ENCODE data around the gene SH3GL1.
A peak's percentile ranks its signal among the peaks of the same experiment; 100 is the strongest.

Gene SH3GL1

DNA sequence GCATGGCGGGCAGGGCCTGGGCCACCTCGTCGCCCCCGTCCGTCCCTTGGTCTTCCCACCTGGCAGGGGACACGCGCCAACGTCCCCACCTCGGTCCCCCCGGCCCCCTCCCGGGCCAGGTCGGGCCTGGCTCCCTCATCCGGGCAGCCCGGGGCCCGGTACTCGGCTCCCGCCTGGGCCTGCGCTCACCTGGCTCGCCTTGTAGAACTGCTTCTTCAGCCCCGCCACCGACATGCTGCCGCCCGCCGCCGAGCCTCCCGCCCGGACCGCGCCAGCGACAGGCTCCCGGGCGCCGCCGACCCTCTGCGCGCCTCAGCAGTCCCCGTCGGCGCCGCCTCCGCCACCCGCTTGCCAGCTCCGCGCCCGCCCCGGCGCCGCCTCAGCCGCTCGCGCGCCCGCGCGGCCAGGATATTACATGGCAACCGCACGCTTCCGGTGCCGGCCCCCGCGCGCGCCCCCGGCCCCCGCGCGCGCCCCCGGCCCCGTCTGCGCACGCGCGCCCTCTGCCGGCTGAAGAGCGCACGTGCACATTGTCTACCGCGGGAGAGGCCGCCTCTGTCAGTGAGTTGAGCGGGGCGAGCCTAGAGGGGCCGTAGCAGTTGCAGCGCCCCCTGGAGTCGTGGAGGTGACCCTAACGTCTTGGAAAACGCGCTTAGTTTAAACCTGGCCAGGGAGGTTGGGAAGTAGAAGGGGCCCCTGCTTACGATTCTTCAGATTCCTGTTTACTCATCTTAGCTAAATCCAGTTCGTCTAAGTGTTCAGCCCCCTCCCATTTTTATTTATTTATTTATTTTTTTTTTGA lies at the start of gene SH3GL1:
Gene SH3GL1, minus strand, starts transcription at position 413 of the 802 bp plus-strand sequence. Its CDS starts 179 bp downstream, at position 234.
- Histone ChIP-seq H3K4me3 (ENCODE audit: low read length) (peak within 1 kb of the TSS; percentile 87), H3K9me3 (ENCODE audit: control insufficient read depth, low read depth, low read length) (no peaks in the 10 kb centered on the region), H3K4me1 (ENCODE audit: control insufficient read depth, low read depth, low read length) (peaks cover 19% of the 10 kb centered on the region), H3K9ac (ENCODE audit: low read length) (peak within 1 kb of the TSS; percentile 80), H3K36me3 (ENCODE audit: control insufficient read depth, low read depth, low read length) (peaks cover 11% of the 10 kb centered on the region), H3K27ac (ENCODE audit: low read length) (no peak within 1 kb of the TSS), H3K27me3 (ENCODE audit: control insufficient read depth, insufficient read depth, low read length) (no peaks in the 10 kb centered on the region)

- no peak overlapping the region for H3K9ac ChIP-seq (ENCODE audit: low read length)
- H3K4me1 ChIP-seq (ENCODE audit: control insufficient read depth, low read depth, low read length), result no peaks in the 10 kb centered on the region
- H3K27ac ChIP-seq (ENCODE audit: low read length), result no peak overlapping the region
- no peaks in the 10 kb centered on the region for H3K9me3 ChIP-seq (ENCODE audit: control insufficient read depth, low read depth, low read length)
- H3K4me3 ChIP-seq (ENCODE audit: low read length), result no peak overlapping the region
- peaks cover 21% of the 10 kb centered on the region for H3K36me3 ChIP-seq (ENCODE audit: control insufficient read depth, low read depth, low read length)
- no peaks in the 10 kb centered on the region for H3K27me3 ChIP-seq (ENCODE audit: control insufficient read depth, insufficient read depth, low read length)
These were observed 49.3 kb upstream of the SH3GL1 start for GRCh38 chr19:4449639-4450028.

GRCh38 chr19:4449022-4449638 lies 48.8 kb upstream of the SH3GL1 start:
- Histone ChIP-seq H3K36me3 (ENCODE audit: control insufficient read depth, low read depth, low read length) (peaks cover 26% of the 10 kb centered on the region), H3K4me3 (ENCODE audit: low read length) (no peak overlapping the region), H3K9me3 (ENCODE audit: control insufficient read depth, low read depth, low read length) (no peaks in the 10 kb centered on the region), H3K27me3 (ENCODE audit: control insufficient read depth, insufficient read depth, low read length) (no peaks in the 10 kb centered on the region), H3K9ac (ENCODE audit: low read length) (no peak overlapping the region), H3K27ac (ENCODE audit: low read length) (no peak overlapping the region), H3K4me1 (ENCODE audit: control insufficient read depth, low read depth, low read length) (no peaks in the 10 kb centered on the region)

DNA sequence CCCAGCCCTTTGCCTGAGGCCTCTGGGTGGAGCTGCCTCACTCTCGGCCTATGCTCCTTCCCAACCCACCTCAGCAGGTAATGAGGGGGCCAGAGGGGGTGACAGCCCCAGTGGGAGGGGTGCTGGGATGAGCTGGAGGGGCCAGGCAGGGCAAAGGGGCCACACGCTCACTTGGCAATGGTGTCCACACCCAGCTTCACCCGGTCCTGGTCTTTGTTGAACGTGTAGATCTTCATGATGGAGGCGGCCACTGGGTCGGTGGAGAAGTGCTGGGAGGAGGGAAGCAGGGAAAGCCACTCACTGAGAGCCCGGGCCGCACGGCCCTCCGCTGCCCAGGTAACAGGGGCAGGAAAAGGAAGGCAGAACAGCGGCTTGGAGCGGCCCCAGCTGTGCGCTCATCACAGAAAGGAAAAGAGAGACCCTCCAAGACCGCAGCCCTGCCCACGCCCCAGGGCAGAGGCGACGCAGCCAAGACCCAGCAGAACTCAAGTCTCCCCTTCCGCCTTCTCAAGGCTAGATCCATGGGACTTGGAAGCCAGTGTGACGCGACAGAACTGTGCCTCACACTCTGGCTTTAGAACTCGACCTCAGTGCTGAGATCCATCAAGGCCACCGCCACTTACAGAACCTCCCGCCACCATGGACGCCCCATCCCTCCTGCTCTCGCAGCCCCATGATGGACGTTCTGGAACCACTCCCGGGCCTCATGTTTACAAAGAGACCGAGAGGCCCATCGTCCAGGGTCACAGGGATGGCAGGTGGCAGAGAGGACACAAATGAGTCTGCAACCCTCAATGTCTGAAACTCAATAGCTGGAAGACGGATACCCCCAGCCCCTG lies 48.0 kb upstream of the SH3GL1 start:
- Histone ChIP-seq H3K27me3 (ENCODE audit: control insufficient read depth, insufficient read depth, low read length) (no peaks in the 10 kb centered on the region), H3K36me3 (ENCODE audit: control insufficient read depth, low read depth, low read length) (peaks cover 31% of the 10 kb centered on the region), H3K9ac (ENCODE audit: low read length) (no peak overlapping the region), H3K4me1 (ENCODE audit: control insufficient read depth, low read depth, low read length) (no peaks in the 10 kb centered on the region), H3K9me3 (ENCODE audit: control insufficient read depth, low read depth, low read length) (no peaks in the 10 kb centered on the region), H3K4me3 (ENCODE audit: low read length) (no peak overlapping the region), H3K27ac (ENCODE audit: low read length) (no peak overlapping the region)

DNA sequence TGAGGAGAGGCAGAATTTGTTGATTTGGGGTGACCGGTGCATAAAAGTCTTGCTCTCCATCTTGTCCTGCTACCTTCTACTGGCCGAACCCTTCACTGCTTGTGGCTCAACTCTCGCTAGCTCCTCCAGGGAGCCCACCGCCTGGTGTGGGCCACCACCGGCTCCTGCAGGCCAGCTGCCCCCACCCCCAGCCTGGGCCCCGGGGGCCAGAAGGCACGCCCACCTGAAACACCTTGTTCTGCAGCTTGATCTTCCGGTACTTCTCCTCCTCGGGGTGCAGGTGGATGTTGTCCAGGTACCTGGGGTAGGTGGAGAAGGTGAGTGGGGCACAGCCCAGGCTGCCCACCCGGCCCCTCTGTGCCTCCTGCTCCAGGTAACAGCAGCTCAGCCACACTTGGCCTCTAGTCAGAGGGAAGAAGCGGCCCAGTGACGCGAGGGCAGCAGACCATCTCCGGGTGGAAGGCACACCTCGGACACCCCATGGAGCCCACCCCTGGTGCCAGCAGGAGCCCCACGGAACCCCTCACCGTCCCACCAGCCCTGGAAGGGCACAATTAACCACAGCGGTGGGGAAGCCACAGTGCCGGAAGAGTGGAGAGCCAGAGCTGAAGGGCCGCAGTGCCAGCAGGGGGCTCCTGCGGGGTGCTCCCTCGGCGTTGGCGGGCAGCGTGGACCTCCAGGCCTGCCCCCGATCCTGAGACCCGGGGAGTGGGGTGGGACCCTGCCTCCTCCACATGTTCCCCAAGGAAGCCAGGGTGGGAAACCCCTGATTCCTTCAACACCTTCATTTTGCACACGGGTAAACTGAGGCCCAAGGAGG lies 47.2 kb upstream of the SH3GL1 start:
- Histone ChIP-seq H3K36me3 (ENCODE audit: control insufficient read depth, low read depth, low read length) (peaks cover 35% of the 10 kb centered on the region), H3K4me1 (ENCODE audit: control insufficient read depth, low read depth, low read length) (no peaks in the 10 kb centered on the region), H3K4me3 (ENCODE audit: low read length) (no peak overlapping the region), H3K27ac (ENCODE audit: low read length) (no peak overlapping the region), H3K27me3 (ENCODE audit: control insufficient read depth, insufficient read depth, low read length) (no peaks in the 10 kb centered on the region), H3K9me3 (ENCODE audit: control insufficient read depth, low read depth, low read length) (no peaks in the 10 kb centered on the region), H3K9ac (ENCODE audit: low read length) (no peak overlapping the region)

DNA sequence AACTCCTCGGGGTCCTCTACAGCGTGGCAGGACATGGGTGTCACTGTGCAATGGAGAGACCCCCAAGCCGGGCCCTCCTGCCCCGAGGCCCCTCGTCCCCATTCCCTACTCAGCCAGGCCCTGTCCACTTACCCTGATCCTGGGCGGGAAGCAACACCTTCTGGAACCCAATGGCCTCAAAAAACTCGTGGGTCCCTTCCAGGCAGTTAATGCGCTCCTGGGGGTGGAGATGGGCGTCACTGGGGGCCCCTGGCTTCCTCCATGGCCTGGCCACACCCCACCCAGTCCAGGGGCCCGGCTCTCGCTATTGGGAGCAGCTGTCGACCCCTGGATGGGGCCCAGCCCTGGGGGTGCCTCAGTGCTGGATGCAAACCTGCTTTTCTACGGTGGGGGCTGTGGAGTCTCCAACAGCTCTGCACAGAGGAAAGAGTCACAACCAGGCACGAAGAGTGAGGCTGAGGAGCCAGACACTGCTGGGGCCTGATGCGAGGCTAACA lies 46.4 kb upstream of the SH3GL1 start:
- no peak overlapping the region for H3K4me3 ChIP-seq (ENCODE audit: low read length)
- H3K27ac ChIP-seq (ENCODE audit: low read length), result no peak overlapping the region
- H3K9me3 ChIP-seq (ENCODE audit: control insufficient read depth, low read depth, low read length), result no peaks in the 10 kb centered on the region
- no peaks in the 10 kb centered on the region for H3K27me3 ChIP-seq (ENCODE audit: control insufficient read depth, insufficient read depth, low read length)
- no peak overlapping the region for H3K9ac ChIP-seq (ENCODE audit: low read length)
- peaks cover 38% of the 10 kb centered on the region for H3K36me3 ChIP-seq (ENCODE audit: control insufficient read depth, low read depth, low read length)
- H3K4me1 ChIP-seq (ENCODE audit: control insufficient read depth, low read depth, low read length), result no peaks in the 10 kb centered on the region

DNA sequence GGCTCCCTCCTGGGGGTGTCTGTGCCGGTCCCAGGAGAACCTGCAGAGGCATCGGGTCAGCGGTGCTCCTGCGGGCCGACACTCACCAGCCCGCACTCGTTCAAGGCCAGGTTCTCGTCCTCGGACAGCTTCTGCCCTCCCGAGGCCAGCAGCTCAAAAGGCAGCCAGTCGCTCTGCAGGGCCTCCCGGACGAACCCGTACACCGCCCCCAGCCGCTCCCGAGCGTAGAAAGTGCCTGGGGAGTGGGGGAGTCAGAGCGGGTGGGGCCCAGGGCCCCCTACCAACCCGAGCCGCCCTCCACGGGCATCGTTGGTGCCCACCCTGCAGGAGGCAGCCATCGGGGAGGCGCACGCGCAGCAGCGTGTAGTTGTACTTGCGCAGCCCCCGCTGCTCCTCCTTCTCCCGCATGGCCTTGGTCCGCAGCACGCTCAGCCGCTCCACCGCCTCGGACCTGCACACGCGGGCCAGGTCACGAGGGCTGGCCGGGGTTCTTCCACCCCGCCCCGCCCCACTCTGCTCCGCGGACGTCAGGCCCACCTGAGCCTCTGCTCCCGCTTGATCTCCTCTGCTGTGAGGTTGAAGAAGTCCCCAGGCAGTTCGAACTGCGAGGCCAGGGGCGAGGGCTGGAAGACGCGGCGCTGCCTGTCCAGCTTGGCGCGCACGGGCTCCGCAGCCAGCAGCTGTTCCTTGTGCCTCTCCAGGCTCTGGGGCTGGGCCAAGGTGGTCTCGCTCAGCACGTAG lies 45.8 kb upstream of the SH3GL1 start:
- Histone ChIP-seq H3K36me3 (ENCODE audit: control insufficient read depth, low read depth, low read length) (peaks cover 37% of the 10 kb centered on the region), H3K4me1 (ENCODE audit: control insufficient read depth, low read depth, low read length) (no peaks in the 10 kb centered on the region), H3K27me3 (ENCODE audit: control insufficient read depth, insufficient read depth, low read length) (no peaks in the 10 kb centered on the region), H3K9ac (ENCODE audit: low read length) (no peak overlapping the region), H3K4me3 (ENCODE audit: low read length) (no peak overlapping the region), H3K9me3 (ENCODE audit: control insufficient read depth, low read depth, low read length) (no peaks in the 10 kb centered on the region), H3K27ac (ENCODE audit: low read length) (no peak overlapping the region)

DNA sequence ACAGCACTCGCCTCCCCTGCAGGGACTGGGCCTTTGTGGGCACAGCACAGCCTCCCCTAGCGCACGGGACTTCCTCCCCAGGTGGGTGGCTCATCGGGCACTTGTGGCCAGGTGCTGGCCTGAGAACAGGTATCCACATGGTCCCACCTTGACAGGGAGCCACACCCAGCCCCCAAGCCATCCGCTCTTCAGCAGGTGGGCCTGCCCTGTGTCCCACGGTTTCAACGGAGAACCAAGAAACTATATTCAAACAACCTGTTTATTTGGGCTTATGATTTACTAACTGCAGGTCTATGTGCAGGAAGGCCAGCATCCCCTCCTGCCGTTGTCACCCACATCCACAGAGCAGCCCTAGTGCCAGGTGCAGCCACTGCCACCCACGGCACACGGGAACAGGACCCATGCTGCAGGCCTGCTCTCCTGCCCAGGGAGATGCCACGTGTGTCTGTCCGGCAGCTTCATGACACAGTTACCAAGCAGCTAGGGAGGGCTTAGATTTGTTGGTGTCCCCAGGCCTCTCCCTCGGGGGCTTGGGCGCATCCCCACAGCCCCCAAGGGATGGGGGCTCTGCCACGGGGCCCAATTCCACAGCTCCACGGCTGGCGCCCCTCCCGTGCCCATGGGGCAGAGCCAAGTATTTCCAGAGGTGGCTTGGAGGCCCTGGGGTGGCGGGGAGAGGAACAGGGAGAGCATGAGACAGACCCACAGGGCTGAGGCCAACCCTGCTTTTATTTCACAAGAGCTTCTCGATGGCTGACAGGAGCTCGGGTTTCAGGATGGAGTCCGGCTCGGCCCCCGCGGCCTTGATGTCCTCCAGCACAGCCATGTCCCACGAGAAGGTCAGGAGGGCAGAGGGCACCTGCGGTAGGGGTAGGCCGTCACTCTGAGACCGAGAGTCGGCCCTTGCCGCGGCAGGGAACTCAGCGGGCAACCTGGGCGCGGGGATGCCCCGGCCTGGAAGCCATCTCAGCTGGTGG lies 44.7 kb upstream of the SH3GL1 start:
- Histone ChIP-seq H3K27ac (ENCODE audit: low read length) (no peak overlapping the region), H3K36me3 (ENCODE audit: control insufficient read depth, low read depth, low read length) (peaks cover 45% of the 10 kb centered on the region), H3K27me3 (ENCODE audit: control insufficient read depth, insufficient read depth, low read length) (no peaks in the 10 kb centered on the region), H3K4me3 (ENCODE audit: low read length) (no peak overlapping the region), H3K9ac (ENCODE audit: low read length) (no peak overlapping the region), H3K4me1 (ENCODE audit: control insufficient read depth, low read depth, low read length) (no peaks in the 10 kb centered on the region), H3K9me3 (ENCODE audit: control insufficient read depth, low read depth, low read length) (no peaks in the 10 kb centered on the region)

- H3K9ac ChIP-seq (ENCODE audit: low read length), result no peak overlapping the region
- H3K36me3 ChIP-seq (ENCODE audit: control insufficient read depth, low read depth, low read length), result peaks cover 54% of the 10 kb centered on the region
- H3K27me3 ChIP-seq (ENCODE audit: control insufficient read depth, insufficient read depth, low read length), result no peaks in the 10 kb centered on the region
- no peaks in the 10 kb centered on the region for H3K9me3 ChIP-seq (ENCODE audit: control insufficient read depth, low read depth, low read length)
- H3K4me1 ChIP-seq (ENCODE audit: control insufficient read depth, low read depth, low read length), result no peaks in the 10 kb centered on the region
- no peak overlapping the region for H3K4me3 ChIP-seq (ENCODE audit: low read length)
- H3K27ac ChIP-seq (ENCODE audit: low read length), result no peak overlapping the region
These were observed 43.8 kb upstream of the SH3GL1 start for GRCh38 chr19:4443966-4444764.

All from iPS-18a (cell line).